BLaER1 treated with 17β-estradiol and CSF1 and Interleukin-3, amounts not matched to agents 10 nM and 100 nM (cell line): ENCODE measurements around the gene PLEKHA4.

Source experiments
- H3K27ac ChIP-seq, 11 experiments: shearing (Covaris generic); formaldehyde crosslinking; 2 replicates each; pipeline ENCODE4 v1.8.1; 2022
- H3K27me3 ChIP-seq, 11 experiments: shearing (Covaris generic); formaldehyde crosslinking; 2 replicates each; pipeline ENCODE4 v1.8.1; 2022
- H3K36me3 ChIP-seq, 11 experiments: shearing (Covaris generic); formaldehyde crosslinking; 2 replicates each; pipeline ENCODE4 v1.8.1; 2022
- H3K4me1 ChIP-seq, 10 experiments: shearing (Covaris generic); formaldehyde crosslinking; 2 replicates each; pipeline ENCODE4 v1.8.1; 2022
- H3K4me2 ChIP-seq, 11 experiments: shearing (Covaris generic); formaldehyde crosslinking; 2 replicates each; pipeline ENCODE4 v1.8.1; 2022
- H3K4me3 ChIP-seq, 10 experiments: shearing (Covaris generic); formaldehyde crosslinking; 2 replicates each; pipeline ENCODE4 v1.8.1; 2022
- H3K9ac ChIP-seq, 11 experiments: shearing (Covaris generic); formaldehyde crosslinking; 2 replicates each; pipeline ENCODE4 v1.8.1; 2022
- H3K9me3 ChIP-seq, 11 experiments: shearing (Covaris generic); formaldehyde crosslinking; replicated peaks in 1 of 11; 2 replicates each; pipeline ENCODE4 v1.8.1; 2022
- H4K20me1 ChIP-seq, 11 experiments: shearing (Covaris generic); formaldehyde crosslinking; 2 replicates each; pipeline ENCODE4 v1.8.1; 2022
- Cebpa-rat ChIP-seq, 11 experiments: shearing (Covaris generic); IDR thresholded peaks; 2 replicates each; pipeline ENCODE4 v1.8.1; 2022

Gene PLEKHA4

GRCh38 chr19:48817585-48818124, 50.8 kb downstream of the PLEKHA4 start:
- Histone ChIP-seq H3K9ac (no peak overlapping the region), H3K27ac (no peak overlapping the region), H3K4me2 (no peak overlapping the region), H4K20me1 (peaks cover 0 to 19% (median 0%) of the 10 kb centered on the region in 11 experiments; a peak in 2 of 22 replicates), H3K4me3 (no peak overlapping the region), H3K4me1 (peaks cover 0 to 36% (median 26%) of the 10 kb centered on the region in 10 experiments; a peak in 16 of 20 replicates), H3K27me3 (no peaks in the 10 kb centered on the region), H3K9me3 (peaks cover 0 to 9% (median 0%) of the 10 kb centered on the region in 11 experiments; a peak in 5 of 22 replicates), H3K36me3 (peaks cover 0 to 25% (median 3%) of the 10 kb centered on the region in 11 experiments; a peak in 9 of 22 replicates)
- TF ChIP-seq Cebpa-rat (IDR thresholded peaks at IDR 0.05) = no peak

- Histone ChIP-seq H3K27ac (peak overlapping the region in 1 of 11 experiments; percentile 52; a peak in 2 of 22 replicates), H3K4me2 (peak overlapping the region in 7 of 11 experiments; percentile 21 to 61 (median 56); a peak in 13 of 22 replicates)
These were observed 52.4 kb downstream of the PLEKHA4 start for GRCh38 chr19:48815870-48816501.

GRCh38 chr19:48814895-48815294, 53.5 kb downstream of the PLEKHA4 start:
- H3K9me3 ChIP-seq = no peaks in the 10 kb centered on the region
- no peak for TF ChIP-seq Cebpa-rat (IDR thresholded peaks at IDR 0.05)
- H3K27me3 ChIP-seq = no peaks in the 10 kb centered on the region
- peaks cover 0 to 16% (median 0%) of the 10 kb centered on the region in 11 experiments; a peak in 4 of 22 replicates for H4K20me1 ChIP-seq
- no peak overlapping the region; a peak in 1 of 22 replicates for H3K9ac ChIP-seq
- 0 out of 22 replicates have a peak overlapping the region, but pooled peaks of 1 of the 11 experiments have one; percentile 18 for H3K27ac ChIP-seq
- no peak overlapping the region for H3K4me3 ChIP-seq
- peak overlapping the region in 5 of 11 experiments; percentile 21 to 61 (median 57); a peak in 5 of 22 replicates for H3K4me2 ChIP-seq
- peaks cover 0 to 8% (median 0%) of the 10 kb centered on the region in 11 experiments; a peak in 1 of 22 replicates for H3K36me3 ChIP-seq
- peaks cover 17 to 58% (median 47%) of the 10 kb centered on the region in 10 experiments for H3K4me1 ChIP-seq

More at GRCh38 chr19:48815870-48816501, 52.4 kb downstream of the PLEKHA4 start:
- no peak overlapping the region for H3K4me3 ChIP-seq
- H3K36me3 ChIP-seq = peaks cover 0 to 11% (median 0%) of the 10 kb centered on the region in 11 experiments; a peak in 1 of 22 replicates
- H3K27me3 ChIP-seq = no peaks in the 10 kb centered on the region
- peaks cover 0 to 19% (median 0%) of the 10 kb centered on the region in 11 experiments; a peak in 2 of 22 replicates for H4K20me1 ChIP-seq
- peaks cover 12 to 52% (median 41%) of the 10 kb centered on the region in 10 experiments; a peak in 19 of 20 replicates for H3K4me1 ChIP-seq
- 0 out of 22 replicates have a peak overlapping the region, but pooled peaks of 2 of the 11 experiments have one; percentile 3 to 12 for H3K9ac ChIP-seq
- no peak for TF ChIP-seq Cebpa-rat (IDR thresholded peaks at IDR 0.05)
- H3K9me3 ChIP-seq = no peaks in the 10 kb centered on the region

- Histone ChIP-seq H3K36me3 (0 out of 22 replicates have a peak, but pooled peaks cover 0 to 4% (median 0%) of the 10 kb centered on the region in 11 experiments), H3K4me2 (peak overlapping the region in 8 of 11 experiments; percentile 80 to 98 (median 92); a peak in 14 of 22 replicates), H4K20me1 (peaks cover 0 to 6% (median 0%) of the 10 kb centered on the region in 11 experiments; a peak in 5 of 22 replicates), H3K9ac (no peak overlapping the region), H3K4me1 (peaks cover 30 to 73% (median 58%) of the 10 kb centered on the region in 10 experiments), H3K9me3 (no peaks in the 10 kb centered on the region), H3K27ac (no peak overlapping the region), H3K27me3 (no peaks in the 10 kb centered on the region), H3K4me3 (no peak overlapping the region)
- no peak for TF ChIP-seq Cebpa-rat (IDR thresholded peaks at IDR 0.05)
These were observed 55.1 kb downstream of the PLEKHA4 start for GRCh38 chr19:48813123-48813913.

- Histone ChIP-seq H3K27ac (peak overlapping the region in 10 of 11 experiments; percentile 65 to 82 (median 74); a peak in 20 of 22 replicates), H3K27me3 (no peaks in the 10 kb centered on the region), H4K20me1 (peaks cover 0 to 6% (median 0%) of the 10 kb centered on the region in 11 experiments; a peak in 6 of 22 replicates), H3K4me3 (peak overlapping the region; percentile 66 to 88 (median 78)), H3K4me1 (peaks cover 37 to 83% (median 66%) of the 10 kb centered on the region in 10 experiments), H3K4me2 (peak overlapping the region; percentile 80 to 99 (median 94)), H3K36me3 (peaks cover 0 to 10% (median 0%) of the 10 kb centered on the region in 11 experiments; a peak in 5 of 22 replicates), H3K9ac (peak overlapping the region; percentile 66 to 84 (median 82); a peak in 20 of 22 replicates), H3K9me3 (no peaks in the 10 kb centered on the region)
- TF ChIP-seq Cebpa-rat (IDR thresholded peaks at IDR 0.05) = no peak
These were observed 56.1 kb downstream of the PLEKHA4 start for GRCh38 chr19:48812094-48812929.

- Histone ChIP-seq H3K27ac (peak overlapping the region in 10 of 11 experiments; percentile 65 to 82 (median 74); a peak in 19 of 22 replicates), H3K27me3 (no peaks in the 10 kb centered on the region), H4K20me1 (peaks cover 0 to 9% (median 0%) of the 10 kb centered on the region in 11 experiments; a peak in 7 of 22 replicates), H3K4me2 (peak overlapping the region; percentile 80 to 99 (median 94)), H3K36me3 (peaks cover 0 to 10% (median 0%) of the 10 kb centered on the region in 11 experiments; a peak in 7 of 22 replicates), H3K9me3 (no peaks in the 10 kb centered on the region), H3K4me1 (peaks cover 37 to 68% (median 55%) of the 10 kb centered on the region in 10 experiments), H3K9ac (peak overlapping the region; percentile 66 to 84 (median 82)), H3K4me3 (peak overlapping the region; percentile 66 to 88 (median 78))
- no peak for TF ChIP-seq Cebpa-rat (IDR thresholded peaks at IDR 0.05)
These were observed 58.3 kb downstream of the PLEKHA4 start for GRCh38 chr19:48810151-48810550.

- Histone ChIP-seq H4K20me1 (peaks cover 0 to 8% (median 0%) of the 10 kb centered on the region in 11 experiments; a peak in 6 of 22 replicates), H3K4me1 (peaks cover 32 to 51% (median 44%) of the 10 kb centered on the region in 10 experiments), H3K9ac (peak overlapping the region in 3 of 11 experiments; percentile 9 to 29 (median 11); a peak in 2 of 22 replicates), H3K27ac (peak overlapping the region in 1 of 11 experiments; percentile 21; a peak in 1 of 22 replicates), H3K9me3 (no peaks in the 10 kb centered on the region), H3K4me2 (no peak overlapping the region), H3K36me3 (peaks cover 0 to 24% (median 5%) of the 10 kb centered on the region in 11 experiments; a peak in 8 of 22 replicates), H3K27me3 (no peaks in the 10 kb centered on the region), H3K4me3 (no peak overlapping the region)
- no peak for TF ChIP-seq Cebpa-rat (IDR thresholded peaks at IDR 0.05)
These were observed 60.7 kb downstream of the PLEKHA4 start for GRCh38 chr19:48807590-48808308.
